Amniotic epithelial cell (primary cell): ENCODE measurements around the gene DCD.
A peak's percentile ranks its signal among the peaks of the same experiment; 100 is the strongest.
"Not testable (repeated sequence)": the region's sequence is repeated elsewhere in the genome, so short reads cannot be mapped to it uniquely, and the experiment has no call there.

Source experiments
- DNase-seq: peaks from one replicate; pipeline ENCODE4 v3.0.0-alpha.2; 2010; ENCODE audit warnings: low read depth

The DCD gene, protein sequence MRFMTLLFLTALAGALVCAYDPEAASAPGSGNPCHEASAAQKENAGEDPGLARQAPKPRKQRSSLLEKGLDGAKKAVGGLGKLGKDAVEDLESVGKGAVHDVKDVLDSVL

DNA sequence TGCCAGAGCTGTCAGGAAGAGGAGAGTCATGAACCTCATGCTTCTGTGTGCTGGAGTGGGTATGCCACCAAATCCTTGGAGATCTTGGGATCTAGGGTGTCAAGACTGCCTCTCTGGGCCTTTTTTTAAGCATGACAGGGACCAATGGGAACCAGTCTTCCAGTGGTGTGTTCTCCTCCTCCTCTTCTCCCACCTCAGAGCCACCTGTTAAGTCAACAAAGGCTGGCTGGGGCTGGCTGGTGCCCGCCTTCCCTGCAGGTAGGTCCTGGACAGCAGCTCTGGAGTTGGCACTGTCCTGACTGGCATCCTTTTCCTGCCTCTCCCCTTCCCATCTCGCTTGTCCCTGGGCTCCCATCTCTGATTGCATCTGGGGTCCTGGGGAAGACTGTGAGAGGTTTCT lies at the start of gene DCD:
Gene DCD (minus strand): TSS at position 101 of the 400 bp plus-strand sequence. CDS start 62 bp downstream, at position 39.
- DNase-seq: no peak

DNA sequence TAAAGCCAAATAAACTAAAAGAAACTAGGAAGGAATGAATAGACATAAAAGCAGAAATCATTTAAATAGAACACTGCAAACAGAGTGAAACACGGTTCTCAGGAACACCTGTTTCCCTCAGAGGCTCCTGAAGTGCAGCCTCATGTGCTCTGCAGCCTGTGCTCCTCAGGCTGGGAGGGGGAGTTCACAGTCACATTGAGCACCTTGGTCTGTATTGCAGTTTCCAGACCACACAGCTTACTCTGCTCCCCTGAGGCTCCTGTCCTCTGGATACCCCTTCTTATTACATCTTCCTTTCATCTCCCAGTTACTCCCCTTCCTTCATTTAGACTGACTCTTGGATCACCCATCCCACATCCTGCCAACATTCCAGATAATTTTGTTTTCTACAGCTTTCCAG lies 49.7 kb upstream of the DCD start:
- DNase-seq: no peak

DNA sequence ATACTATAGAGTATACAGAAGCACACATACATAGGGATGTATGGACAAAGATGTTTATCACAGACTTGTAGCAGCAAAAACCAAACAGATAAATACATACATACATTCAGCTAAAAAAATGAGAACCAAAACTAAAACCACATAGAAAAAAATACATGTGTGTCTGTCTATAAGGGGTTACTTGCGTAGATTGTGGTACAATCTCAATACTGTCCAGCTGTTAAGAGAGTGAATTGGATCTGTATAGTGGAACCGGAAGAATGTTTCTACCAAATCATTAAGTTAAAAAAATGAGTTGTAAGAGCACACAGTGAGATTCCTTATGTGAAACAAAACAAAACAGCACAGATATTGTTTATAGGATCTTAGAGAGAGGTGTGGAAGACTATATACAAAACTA lies 44.2 kb upstream of the DCD start:
- DNase-seq: no peak

DNA sequence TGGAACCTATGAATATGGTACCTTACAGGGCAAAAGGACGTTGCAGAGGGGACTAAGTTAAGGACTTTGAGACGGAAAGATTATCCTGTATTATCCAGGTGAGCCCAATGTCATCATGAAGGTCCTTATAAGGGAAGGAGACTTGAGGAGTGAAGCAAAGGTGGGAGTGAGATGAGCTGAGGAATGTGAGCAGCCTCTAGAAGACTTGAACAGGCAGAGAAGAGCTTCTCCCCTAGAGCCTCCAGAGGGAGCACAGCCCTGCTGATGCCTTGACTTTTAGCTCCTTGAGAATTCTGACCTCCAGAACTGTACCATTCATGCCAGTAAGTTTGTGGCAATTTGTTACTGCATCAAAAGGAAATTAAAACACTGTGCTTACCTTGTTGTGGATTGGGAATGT lies 41.8 kb upstream of the DCD start:
- peak; percentile 3 for DNase-seq

DNA sequence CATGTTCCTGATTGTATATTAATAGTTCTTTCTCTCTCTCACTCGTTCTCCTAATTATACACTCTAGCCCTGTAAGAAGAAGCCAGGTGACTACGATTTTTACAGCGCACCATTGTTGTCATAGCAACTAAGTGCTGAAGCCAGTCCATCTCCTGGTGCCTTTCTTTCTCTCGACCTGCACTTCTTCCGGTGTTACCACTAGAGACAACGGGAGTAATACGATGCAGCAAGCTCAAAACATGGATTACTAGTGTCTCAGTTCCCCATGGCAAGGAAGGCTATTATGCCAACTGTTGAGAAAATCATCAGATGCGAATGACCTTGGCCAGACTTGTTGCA lies 40.8 kb upstream of the DCD start:
- DNase-seq: no peak

DNA sequence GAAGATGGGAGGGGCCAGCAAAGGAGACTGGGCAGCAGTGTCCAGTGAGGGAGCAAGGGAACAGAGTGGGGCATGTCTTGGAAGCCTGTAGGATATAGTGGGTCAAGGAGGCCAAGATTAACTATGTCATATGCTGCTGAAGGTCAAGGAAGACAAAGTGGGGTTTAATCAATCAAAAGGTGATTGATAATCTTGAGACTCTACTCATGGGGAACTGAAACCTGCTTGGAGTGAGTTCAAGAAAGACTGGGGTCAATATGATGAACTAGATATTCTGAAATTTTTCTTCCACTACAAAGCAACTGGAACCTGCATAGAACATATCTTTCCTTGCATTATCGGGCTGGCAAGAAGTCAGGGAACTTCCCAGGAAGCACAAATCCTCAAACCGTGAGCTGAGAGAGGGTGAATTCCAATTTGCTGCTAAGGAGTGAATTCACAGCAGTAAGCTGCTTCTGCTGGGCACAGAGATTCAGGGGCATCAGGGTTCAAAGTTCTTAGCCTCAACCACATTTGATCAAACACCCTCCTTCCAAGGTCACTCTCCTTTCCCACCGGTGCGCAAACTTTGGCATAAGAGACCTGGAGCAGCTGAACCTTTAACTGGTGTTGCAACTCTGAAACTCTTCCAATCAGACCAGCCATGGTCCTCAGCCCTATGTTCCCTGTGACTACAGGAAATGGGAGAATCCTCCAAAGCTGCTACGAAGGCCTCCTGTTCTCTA lies 40.3 kb upstream of the DCD start:
- no peak for DNase-seq

DNA sequence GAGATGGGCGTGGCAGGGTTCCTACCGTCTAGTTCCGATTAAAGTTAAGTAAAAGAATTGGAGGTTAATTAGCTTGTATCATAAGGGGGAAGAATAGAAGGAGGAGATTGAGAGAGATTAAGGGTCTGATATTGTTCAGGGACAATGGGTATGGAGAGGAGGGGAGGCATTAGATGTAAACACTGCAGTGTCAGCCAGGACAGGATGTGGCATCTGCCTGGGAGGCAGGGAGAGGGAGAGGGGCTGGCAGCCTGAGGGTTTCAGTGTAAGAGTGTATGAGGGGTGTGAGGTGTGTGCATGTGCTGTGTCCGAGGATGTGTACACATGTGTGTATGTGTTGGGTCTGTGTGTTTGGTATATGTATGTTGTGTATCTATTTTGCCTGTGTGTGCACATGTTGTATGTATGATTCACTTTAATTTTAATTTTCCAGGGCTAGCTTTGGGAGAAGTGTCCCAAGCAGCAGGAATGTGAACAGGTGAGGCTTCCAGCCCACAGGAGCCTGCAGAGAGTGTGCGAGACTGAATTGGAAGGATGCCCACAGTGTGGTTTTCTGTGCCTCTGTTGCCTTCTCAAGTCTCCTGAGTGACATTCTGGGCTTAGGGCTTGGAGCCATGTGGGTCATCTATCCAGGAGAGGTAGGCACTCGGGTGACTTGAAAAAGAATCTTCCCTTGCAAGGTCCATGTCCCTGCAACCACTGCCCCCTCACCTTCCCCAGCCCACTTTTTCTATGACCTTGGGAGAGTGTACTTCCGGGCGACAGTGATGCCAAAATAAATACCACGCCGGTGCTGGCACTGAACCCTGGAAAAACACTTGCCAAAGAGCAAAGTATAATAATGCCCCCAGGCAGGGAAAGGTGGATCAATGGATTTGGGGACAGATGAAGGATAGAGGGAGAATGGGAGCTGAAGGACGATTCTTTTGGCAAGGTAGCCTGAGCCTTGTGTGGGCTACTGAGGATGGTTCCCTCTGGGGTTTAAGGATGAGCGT lies 36.8 kb upstream of the DCD start:
- DNase-seq: no peak

DNA sequence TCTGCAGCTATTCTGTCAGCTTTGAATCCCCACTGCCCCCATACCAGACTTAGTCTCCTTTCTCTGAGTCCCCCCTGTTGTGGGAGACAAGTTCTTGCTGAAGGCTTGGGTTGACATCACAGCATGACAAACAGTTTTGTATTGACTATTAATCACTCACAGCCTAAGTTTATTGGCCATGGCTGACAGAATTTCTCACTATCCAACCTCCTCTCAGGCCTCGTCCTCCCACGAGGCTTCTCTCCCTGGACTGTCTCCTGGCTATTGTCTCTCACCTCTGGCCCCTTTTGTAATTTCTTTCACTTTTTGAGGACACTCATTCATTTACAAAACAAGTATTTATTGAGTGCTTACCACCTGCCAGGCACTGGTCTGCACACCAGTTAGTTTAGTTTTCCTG lies 35.2 kb upstream of the DCD start:
- no peak for DNase-seq

DNA sequence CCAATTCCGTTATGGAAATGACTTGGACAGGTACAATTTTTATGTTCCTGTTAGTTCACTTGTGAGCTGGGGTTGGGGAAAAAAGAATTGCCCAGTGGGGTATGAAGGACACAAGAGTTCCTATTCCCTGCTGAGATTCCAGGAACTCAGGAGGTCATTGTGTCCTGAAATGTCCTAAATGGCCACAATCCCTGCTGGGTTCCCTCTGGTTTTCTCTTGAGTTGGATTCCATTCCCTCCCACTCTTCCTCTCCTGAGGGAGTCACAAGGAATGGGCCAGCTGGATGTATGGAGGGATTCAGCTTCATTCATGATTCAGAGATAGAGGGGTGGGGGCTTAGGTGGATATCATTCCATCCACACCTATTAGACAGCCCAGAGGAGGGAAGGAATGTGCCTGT lies 34.5 kb upstream of the DCD start:
- no peak for DNase-seq

DNA sequence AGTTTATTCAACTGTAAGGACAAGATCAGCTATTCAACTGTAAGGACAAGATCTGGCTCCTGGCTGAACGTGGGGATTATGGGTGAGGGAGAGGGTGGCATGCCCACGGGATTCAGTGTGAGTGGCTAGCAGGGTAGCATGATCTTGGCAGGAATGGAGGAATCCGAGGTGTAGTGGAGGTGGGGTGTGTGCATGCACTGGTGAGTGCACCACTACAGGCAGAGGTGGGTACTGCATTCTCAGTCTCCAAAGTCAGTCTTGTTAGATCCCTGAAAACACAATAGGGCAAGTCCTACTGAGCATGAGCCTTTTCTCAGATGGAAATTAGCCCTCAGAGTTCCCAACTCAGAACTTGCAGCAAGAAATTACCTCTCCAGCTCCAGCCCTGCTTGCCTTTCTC lies 32.2 kb upstream of the DCD start:
- peak; percentile 20 for DNase-seq

DNA sequence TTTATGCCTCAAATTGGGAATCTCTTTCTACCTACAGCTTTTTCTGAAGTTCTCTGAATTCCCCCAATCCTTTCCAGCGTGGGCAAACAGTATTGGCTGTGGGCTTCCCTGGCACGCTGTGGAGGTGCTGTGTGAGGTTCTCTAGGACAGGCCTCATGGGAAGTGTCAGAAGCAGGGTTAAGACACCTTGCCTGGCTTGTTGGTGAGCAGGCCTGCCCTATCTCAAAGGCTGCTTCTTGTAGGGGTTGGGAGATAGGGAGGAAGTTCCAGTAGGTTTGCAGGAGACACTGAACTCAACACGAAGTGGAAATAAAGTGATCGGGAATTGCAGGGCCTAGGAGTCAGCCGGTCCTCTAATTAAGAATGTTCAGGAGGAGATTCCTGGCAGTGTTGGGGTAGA lies 30.0 kb upstream of the DCD start:
- DNase-seq: no peak

DNA sequence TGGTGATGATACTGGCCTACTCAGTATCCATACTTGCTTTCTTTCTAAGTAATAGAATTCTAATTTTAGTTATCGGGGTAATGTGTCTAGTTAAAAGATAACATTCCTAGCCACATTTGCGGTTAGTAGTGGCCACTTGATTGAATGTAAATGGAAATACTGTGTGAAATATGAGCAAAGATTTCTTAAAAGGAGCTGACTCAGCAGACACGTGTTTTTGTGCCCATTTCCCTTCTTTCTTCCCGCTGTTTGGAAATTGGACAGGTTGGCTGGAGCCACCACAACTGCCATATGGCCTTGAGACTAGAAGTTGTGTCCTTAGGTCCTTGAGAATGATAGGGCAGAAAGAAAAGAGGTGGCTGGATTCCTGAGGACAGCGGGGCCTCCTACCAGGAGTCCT lies 19.8 kb upstream of the DCD start:
- DNase-seq: no peak

DNA sequence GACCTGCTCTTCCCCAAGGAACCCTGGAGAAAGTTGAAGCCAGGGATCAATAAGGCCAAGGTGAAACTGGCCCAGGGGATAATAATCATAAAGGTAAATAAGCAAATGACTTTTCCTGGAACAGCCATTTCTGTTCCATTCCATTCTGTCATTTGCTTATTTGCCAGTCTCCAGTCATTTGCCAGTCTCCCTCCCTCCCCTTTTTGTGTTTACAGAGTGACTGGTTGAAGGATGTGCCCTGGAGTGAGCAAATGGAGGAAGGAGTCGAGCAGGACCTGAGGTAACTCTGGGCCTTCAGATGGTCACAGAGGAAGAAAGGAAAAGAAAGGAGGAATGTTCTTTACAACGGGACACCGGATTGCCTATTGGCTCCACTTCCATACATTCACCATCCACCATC lies 17.8 kb upstream of the DCD start:
- DNase-seq: no peak

DNA sequence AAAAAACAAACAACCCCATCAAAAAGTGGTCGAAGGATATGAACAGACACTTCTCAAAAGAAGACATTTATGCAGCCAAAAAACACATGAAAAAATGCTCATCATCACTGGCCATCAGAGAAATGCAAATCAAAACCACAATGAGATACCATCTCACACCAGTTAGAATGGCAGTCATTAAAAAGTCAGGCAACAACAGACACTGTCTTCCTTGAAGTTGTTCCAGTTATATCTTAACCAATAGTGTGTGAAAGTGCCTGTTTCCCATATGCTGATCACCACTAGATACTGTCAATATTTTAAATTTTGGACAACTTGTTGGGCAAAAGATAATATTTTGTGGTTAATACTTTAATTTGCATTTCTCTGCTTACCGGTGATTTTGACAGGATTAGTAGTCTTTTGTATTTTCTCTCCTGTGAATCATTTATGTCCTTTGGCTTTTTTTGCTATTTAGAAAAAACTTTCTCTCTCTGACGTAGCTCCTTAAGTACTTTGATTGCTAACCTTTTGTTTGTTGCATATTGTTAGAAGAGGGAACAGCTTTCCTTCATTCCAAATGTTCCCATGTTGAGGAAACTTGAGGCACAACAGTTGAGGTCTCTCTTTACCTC lies 17.0 kb upstream of the DCD start:
- not testable (repeated sequence) for DNase-seq

DNA sequence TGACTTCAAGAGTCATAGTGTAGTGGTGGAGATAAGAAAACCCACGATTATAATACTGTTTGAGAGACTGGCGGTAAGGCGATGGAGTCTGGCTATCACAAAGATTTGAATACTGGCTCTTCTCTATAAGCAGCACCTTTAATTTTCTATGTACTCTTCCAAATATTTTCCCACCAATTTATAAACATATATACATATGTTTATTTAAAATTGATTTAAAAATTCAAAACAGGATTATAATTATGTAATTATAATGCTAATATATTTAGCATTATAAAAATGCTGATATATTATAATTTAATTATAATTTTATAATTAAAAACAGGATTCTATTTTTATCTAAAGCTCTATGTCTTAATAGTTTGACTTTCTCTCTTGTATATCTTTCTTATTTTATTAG lies 15.4 kb upstream of the DCD start:
- DNase-seq: no peak

DNA sequence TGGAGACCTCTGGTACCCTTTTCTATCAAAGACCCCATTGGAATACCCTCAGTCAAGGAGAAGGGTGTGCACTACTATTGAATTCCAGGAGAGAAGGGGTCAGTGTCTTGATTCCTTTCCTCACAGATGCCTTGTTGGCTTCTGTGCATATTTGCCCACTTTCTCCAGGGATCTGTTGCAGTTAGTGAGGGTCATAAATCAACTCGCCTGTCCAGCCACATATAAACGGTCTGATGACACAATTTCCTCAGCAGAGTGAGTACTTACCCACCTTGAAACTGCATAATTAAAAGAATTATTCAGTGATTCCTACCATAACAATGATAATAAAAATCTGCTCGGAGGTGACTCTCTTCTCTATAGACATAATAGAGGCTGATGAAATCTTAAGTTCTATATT lies 13.9 kb upstream of the DCD start:
- no peak for DNase-seq

DNA sequence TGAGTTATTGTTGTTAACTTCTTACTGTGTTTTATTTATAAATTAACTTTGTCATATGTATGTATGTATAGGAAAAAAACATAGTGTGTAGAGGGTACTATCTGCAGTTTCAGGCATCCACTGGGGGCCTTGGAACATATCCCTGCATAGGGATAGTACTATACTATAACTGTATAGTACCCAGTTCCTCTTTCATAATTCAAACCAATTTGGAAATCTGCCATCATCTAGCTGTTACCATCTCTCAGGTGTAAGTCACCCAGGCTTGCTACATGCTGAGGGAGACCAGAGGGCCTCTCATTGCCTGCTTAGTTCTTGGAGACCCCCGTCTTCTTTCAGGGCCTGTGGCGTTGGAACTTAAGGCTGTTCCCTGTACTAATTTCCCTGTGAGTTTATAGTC lies 12.9 kb upstream of the DCD start:
- DNase-seq: no peak

DNA sequence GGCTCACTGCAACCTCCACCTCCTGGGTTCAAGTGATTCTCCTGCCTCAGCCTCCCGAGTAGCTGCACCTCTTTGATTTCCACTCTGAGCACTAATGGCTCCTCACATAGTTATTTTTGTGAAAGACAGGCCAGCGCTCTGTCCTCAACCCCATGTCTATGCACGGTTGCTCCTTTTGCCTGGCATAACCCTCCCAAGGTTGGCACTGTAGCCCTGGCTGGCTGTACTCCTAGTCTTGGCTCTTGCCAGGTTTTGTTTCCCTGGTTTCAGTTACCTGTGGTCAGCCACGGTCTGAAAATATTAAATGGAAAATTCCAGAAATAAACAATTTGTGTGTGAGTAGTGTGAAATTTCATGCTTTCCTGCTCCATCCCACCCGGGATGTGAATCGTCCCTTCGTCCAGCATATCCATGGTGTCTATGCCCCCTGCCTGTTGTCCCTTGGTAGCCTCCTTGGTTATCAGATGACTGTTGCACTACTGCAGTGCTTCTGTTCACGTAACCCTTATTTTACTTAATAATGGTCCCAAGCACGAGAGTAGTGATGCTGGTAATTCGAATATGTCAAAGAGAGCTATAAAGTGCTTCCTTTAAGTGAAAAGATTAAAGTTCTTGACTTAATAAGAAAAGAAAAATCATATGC lies 12.3 kb upstream of the DCD start:
- no peak for DNase-seq

DNA sequence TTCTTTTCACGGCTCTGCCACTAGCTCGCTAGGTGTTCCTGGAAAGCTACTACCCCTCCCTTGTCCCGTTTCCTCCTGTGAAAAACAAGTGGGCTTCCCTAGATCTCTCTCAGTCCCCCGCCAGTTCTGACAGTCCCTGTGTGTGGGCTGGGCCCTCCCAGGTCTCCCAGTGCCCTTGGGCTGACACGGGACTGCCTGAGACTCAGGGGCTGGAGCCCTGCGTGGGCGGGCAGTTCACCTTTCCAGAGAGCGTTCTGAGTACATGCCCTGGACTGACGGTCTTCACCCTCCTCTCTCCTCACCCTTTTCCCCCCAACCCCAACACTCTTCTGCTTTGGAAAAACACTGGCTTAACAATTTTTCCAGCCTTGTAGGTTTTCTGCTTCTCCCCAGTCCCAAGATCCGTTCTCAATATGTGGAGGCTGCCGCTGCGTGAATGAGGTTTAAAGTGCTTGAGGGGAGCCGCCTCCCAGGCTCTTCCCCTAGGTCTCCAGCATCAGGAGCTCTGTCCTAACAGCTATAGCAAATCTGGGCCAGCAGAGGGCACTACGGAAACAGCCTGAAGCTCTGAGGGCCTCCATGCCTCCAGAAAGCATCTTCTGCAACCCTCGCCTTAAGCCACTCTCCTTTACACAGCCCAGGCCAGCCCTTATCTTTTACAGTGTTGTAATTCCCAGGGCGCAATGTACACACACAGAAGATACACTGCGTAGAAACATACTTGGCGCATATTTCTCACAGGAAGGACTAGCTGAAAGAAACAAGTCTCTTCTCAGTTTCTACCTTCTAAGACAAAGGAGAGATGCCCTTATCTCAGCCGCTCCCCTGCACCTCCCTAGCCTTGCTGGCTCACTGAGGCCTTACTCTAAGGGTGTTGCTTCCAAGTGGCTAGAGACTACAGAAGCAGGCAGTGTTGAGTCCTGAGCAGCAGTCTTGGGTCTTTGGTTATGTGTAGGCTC lies 10.4 kb upstream of the DCD start:
- peak; percentile 82 for DNase-seq

DNA sequence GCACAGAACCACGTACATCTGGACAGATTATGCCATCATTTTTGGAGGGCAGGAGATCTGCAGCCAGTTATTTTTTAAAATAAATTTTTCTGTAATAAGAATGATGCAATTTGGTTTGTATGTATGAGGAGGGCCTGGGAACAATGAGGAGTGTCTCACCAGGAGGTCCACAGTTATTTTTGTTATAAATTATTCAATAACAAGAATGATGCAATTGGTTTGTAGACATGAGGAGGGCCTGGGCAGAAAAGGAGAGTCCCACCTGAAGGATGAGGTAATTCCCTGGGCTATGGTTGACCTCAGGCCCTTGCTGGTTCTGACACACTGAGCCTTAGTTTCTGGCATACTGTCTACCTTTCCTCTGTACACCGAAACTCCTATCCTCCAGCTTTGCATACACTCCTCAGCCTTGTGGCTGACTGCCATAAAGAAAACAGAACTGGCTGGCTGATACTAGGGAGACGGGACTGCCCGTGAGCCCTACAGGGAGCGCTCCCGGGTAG lies 9.0 kb upstream of the DCD start:
- no peak for DNase-seq

DNA sequence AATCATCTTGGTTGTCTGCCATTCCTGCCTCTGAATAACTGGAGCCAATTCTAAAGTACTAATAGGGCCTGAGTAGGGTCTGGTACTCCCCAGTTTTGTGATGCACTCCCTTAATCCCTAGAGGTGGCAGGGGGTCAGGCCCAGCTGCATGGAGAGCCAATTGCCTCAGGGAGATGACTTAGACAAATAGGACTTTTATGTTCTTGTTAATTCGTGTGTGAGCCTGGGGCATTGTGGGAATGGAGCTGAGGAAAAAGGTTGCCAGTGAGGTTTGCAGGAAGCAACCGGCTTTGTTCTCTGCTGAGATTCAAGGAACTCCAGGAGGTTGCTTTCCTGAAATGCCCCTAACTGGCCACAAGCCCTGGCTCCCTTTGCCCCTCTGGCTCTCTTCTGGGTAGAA lies 6.8 kb upstream of the DCD start:
- no peak for DNase-seq
